HEK293T (cell line): ENCODE data around the gene FAM83D.

Source experiments
- ARNT ChIP-seq: fragments of 450-650 bp; IDR thresholded peaks from 2 replicates; pipeline ENCODE4 v1.6.1; 2017; ENCODE audit warnings: mild to moderate bottlenecking
- ELF4 ChIP-seq: fragments of 450-650 bp; IDR thresholded peaks from 2 replicates; pipeline ENCODE4 v1.6.1; 2017; ENCODE audit warnings: antibody characterized with exemption
- FOXA1 ChIP-seq: fragments of 450-650 bp; IDR thresholded peaks from 2 replicates; pipeline ENCODE4 v1.6.1; 2016; ENCODE audit warnings: mild to moderate bottlenecking
- FOXK2 ChIP-seq: fragments of 450-650 bp; IDR thresholded peaks from 2 replicates; pipeline ENCODE4 v1.6.1; 2016; ENCODE audit warnings: mild to moderate bottlenecking
- FOXM1 ChIP-seq: fragments of 450-650 bp; IDR thresholded peaks from 2 replicates; pipeline ENCODE4 v1.6.1; 2017; ENCODE audit warnings: mild to moderate bottlenecking, borderline replicate concordance
- HDGF ChIP-seq: fragments of 450-650 bp; IDR thresholded peaks from 2 replicates; pipeline ENCODE4 v1.6.1; 2017; ENCODE audit warnings: antibody characterized with exemption, borderline replicate concordance
- PKNOX1 ChIP-seq: fragments of 450-650 bp; IDR thresholded peaks from 2 replicates; pipeline ENCODE4 v1.6.1; 2016
- SP1 ChIP-seq: fragments of 450-650 bp; IDR thresholded peaks from 2 replicates; pipeline ENCODE4 v1.6.1; 2017
- SUZ12 ChIP-seq: fragments of 450-650 bp; IDR thresholded peaks from 2 replicates; pipeline ENCODE4 v1.6.1; 2016; ENCODE audit warnings: mild to moderate bottlenecking
- TARDBP ChIP-seq: fragments of 450-650 bp; IDR thresholded peaks from 2 replicates; pipeline ENCODE4 v1.6.1; 2016
- ZNF384 ChIP-seq: fragments of 450-650 bp; IDR thresholded peaks from 2 replicates; pipeline ENCODE4 v1.6.1; 2016

GRCh38 chr20:38894091-38894847 lies 31.9 kb upstream of the FAM83D start:
- TF ChIP-seq FOXA1 (no peak), PKNOX1 (no peak), SP1 (no peak), TARDBP (no peak), HDGF (no peak), ARNT (no peak), ZNF384 (no peak), ELF4 (no peak), SUZ12 (no peak), FOXM1 (no peak), FOXK2 (no peak)
